GM12878 (cell line): ENCODE measurements around the gene RBM44.

Source experiments
- BRCA1 ChIP-seq: IDR thresholded peaks from 2 replicates; pipeline ENCODE4 v1.6.1; 2011; ENCODE audit warnings: low read depth, low read length, improper control_type of control experiment
- EZH2 ChIP-seq: IDR thresholded peaks from 2 replicates; pipeline ENCODE4 v1.6.1; 2012; ENCODE audit warnings: low read depth, mild to moderate bottlenecking, control low read depth, inconsistent platforms, low read length, borderline replicate concordance; ENCODE audit not compliant: control insufficient read depth

- TF ChIP-seq EZH2 (no peak), BRCA1 (no peak)
Observed at GRCh38 chr2:237823544-237823943, 25.0 kb downstream of the RBM44 start.
